Upper lobe of left lung (tissue), 6 donors: ENCODE data around the gene CD7. TPM values are rescaled to one million over a fixed set of nuclear protein-coding genes. Genes with fewer than 3 reads are reported as not detected.

Experiments
- ATAC-seq, 2 donors: fragments of 200-7000 bp; cut with Tn5 transposase; one replicate each; pipeline ENCODE4 v1.9.1; 2022; ENCODE audit warnings: mild to moderate bottlenecking in 2 of 2, moderate library complexity in 2 of 2; ENCODE audit not compliant: low FRiP score in 2 of 2
- DNase-seq, 2 donors: peaks; one replicate each; pipeline ENCODE4 v3.0.0-alpha.2; 2019 to 2020
- H3K27ac ChIP-seq, 4 donors: fragments of 200-600 bp; sonication (generic); one replicate each; pipeline ENCODE4 v1.5.1; 2016 to 2019
- H3K27me3 ChIP-seq, 4 donors: fragments of 200-600 bp; sonication (generic); one replicate each; pipeline ENCODE4 v1.5.1; 2017 to 2019
- H3K36me3 ChIP-seq, 4 donors: fragments of 200-600 bp; sonication (generic); one replicate each; pipeline ENCODE4 v1.5.1; 2016 to 2019
- H3K4me1 ChIP-seq, 4 donors: fragments of 200-600 bp; sonication (generic); one replicate each; pipeline ENCODE4 v1.5.1; 2018 to 2019
- H3K4me3 ChIP-seq, 4 donors: fragments of 200-600 bp; sonication (generic); one replicate each; pipeline ENCODE4 v1.5.1; 2017 to 2019; ENCODE audit warnings: mild to moderate bottlenecking in 2 of 4, moderate library complexity in 1 of 4
- H3K9me3 ChIP-seq, 4 donors: fragments of 200-600 bp; sonication (generic); one replicate each; pipeline ENCODE4 v1.5.1; 2018 to 2019
- EP300 ChIP-seq, 4 donors: sonication (generic); formaldehyde crosslinking; IDR thresholded peaks; one replicate each; pipeline ENCODE4 v1.5.1; 2017; ENCODE audit warnings: antibody characterized with exemption in 4 of 4, control low read depth in 2 of 4
- POLR2A ChIP-seq, 4 donors: fragments of 450-650 bp; IDR thresholded peaks; one replicate each; pipeline ENCODE4 v1.5.1; 2016 to 2017; ENCODE audit warnings: antibody characterized with exemption in 4 of 4, mild to moderate bottlenecking in 2 of 4
- POLR2AphosphoS5 ChIP-seq, 2 donors: sonication (generic); formaldehyde crosslinking; IDR thresholded peaks; one replicate each; pipeline ENCODE4 v1.5.1; 2017; ENCODE audit warnings: antibody characterized with exemption in 2 of 2
- WGBS, 2 donors: methylation state at CpG; one replicate each; pipeline ENCODE4 v1.1.5; 2017 to 2018; 5-methylcytosine and 5-hydroxymethylcytosine counted together
- total RNA-seq, 6 donors: library from RNA; depleted of rRNA in 4 of 6; stranded (reverse); fragments of >200 nt in 4 of 6; gene quantifications; one replicate each; pipeline versions ENCODE4 v1.1.0 to v1.2.1, GENCODE V29; 2016 to 2021
- TF ChIP-seq, protein P1 (sequence below), 6 experiments: fragments of 450-650 bp in 4 of 6; fragments of 200-600 bp in 2 of 6; sonication (generic) in 2 of 6; IDR thresholded peaks; one replicate each; pipeline ENCODE4 v1.5.1; 2016 to 2019; ENCODE audit warnings: antibody characterized with exemption in 6 of 6
- donor health status: DM: no; HTN: no; CAD: no; lungs with moderate emphysema.
- donor health status: DM: no; HTN: yes; CAD: no; lungs with severe emphysema.

The CD7 gene
- total RNA-seq, 6 donors from 2014 or later: 5.2 to 24.7 (median 7.6) TPM

DNA sequence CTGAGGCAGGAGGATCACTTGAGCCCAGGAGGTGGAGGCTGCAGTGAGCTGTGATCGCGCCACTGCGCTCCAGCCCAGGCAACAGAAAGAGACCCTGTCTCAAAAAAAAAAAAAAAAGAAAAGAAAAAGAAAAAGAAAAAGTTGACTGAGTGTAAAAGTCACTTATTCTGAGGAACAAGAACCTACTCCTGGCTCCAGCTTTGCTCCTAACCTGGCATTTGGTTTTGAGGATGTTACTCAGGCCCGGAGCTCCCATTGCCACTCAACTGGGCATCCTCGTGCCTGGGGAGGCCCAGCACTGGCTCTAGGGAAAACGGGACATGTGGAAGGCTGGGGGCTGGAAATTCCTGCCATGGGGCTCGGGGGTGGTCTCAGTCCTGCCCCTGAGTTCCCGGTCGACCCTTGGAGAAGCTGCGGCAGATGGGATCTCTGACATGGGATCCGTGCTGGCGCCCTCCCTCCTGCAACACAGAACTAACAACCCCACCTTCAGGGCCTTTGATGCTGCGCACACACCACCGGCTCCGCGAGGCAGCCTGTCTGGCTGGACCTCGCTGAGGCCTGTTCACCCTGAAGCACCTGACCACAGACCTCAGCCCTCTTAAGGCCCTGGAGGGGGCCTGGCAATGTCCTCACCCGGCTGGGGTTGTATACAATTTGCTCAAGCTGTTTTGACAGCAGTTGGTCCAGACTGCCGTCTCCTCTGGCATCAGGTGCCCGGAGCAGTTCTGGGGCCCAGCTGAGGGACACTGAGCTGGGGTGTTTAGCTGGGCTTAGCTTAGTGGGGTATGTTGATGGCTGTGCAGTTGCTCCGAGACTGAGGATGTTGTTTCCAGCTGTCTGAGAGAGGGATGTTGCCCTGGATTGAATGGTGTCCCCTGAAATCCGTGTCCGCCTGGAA, 12.3 kb downstream of the CD7 start:
- ATAC-seq (no peak), DNase-seq (no peak)
- 81 to 84% methylated on average over 6 to 23 of the region's 23 CpGs for WGBS, 2 donors
- TF ChIP-seq EP300 (IDR thresholded peaks at IDR 0.05) (no peak), POLR2A (IDR thresholded peaks at IDR 0.05) (no peak), POLR2AphosphoS5 (IDR thresholded peaks at IDR 0.05) (no peak)
- TF ChIP-seq, protein P1, sequence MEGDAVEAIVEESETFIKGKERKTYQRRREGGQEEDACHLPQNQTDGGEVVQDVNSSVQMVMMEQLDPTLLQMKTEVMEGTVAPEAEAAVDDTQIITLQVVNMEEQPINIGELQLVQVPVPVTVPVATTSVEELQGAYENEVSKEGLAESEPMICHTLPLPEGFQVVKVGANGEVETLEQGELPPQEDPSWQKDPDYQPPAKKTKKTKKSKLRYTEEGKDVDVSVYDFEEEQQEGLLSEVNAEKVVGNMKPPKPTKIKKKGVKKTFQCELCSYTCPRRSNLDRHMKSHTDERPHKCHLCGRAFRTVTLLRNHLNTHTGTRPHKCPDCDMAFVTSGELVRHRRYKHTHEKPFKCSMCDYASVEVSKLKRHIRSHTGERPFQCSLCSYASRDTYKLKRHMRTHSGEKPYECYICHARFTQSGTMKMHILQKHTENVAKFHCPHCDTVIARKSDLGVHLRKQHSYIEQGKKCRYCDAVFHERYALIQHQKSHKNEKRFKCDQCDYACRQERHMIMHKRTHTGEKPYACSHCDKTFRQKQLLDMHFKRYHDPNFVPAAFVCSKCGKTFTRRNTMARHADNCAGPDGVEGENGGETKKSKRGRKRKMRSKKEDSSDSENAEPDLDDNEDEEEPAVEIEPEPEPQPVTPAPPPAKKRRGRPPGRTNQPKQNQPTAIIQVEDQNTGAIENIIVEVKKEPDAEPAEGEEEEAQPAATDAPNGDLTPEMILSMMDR (IDR thresholded peaks at IDR 0.05): no peak
- no peaks in the 10 kb centered on the region for H3K9me3 ChIP-seq
- H3K4me1 ChIP-seq: peaks cover 6 to 7% (median 7%) of the 10 kb centered on the region in 4 donors
- H3K27ac ChIP-seq: no peak overlapping the region
- H3K4me3 ChIP-seq: no peak overlapping the region
- no peaks in the 10 kb centered on the region for H3K36me3 ChIP-seq
- H3K27me3 ChIP-seq: no peaks in the 10 kb centered on the region

DNA sequence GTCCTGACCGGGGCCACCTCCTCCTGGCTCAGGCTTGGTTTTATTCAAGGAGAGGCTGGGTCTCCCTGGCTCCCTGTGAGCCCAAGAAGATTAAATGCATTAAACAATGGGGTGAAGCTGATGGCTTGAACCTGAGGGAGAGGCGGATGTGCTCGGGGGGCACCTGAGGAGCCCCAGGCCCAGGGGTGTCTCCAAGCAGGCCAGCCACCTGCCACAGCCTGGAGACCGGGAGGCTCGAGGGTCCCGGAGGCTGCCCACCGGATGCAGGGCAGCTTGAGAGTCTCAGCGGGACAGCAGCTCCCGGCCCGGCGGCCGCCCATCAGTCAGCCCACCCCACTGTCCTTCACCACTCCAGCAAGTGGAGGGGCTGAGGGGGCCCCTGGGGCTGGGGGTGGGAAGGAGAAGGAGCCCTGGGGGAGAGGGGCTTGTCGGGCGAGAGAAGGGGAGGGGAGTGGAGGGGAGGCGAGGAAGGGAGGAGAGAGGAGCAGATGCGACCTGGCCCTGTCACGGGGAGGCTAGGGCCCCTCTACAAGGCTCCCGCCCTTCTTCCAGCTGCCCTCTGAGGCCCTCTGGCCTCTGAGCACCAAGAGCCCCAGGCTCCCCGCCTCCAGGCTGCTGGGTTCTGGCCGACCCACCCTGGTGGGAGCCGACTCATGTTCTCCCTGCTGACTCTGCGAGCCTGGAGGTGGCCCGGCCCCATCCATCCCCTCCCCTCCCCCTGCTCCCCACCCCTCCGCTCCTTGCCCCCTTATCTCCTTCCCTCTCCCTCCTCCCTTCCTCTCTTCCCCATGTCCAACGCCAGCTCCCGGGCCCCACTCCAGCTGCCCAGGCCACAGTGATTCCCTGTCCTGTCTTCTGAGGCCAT, 13.2 kb downstream of the CD7 start:
- DNase-seq (peak in 1 of 2 donors; percentile 79), ATAC-seq (no peak)
- H3K36me3 ChIP-seq: no peaks in the 10 kb centered on the region
- WGBS, 2 donors: 65 to 77% methylated on average over 19 to 23 of the region's 26 CpGs
- H3K27ac ChIP-seq: no peak overlapping the region
- H3K4me1 ChIP-seq: peaks cover 7 to 10% (median 8%) of the 10 kb centered on the region in 4 donors
- no peak overlapping the region for H3K4me3 ChIP-seq
- no peak for TF ChIP-seq EP300 (IDR thresholded peaks at IDR 0.05)
- TF ChIP-seq POLR2A (IDR thresholded peaks at IDR 0.05): no peak
- TF ChIP-seq, protein P1 (IDR thresholded peaks at IDR 0.05): no peak
- TF ChIP-seq POLR2AphosphoS5 (IDR thresholded peaks at IDR 0.05): no peak
- no peaks in the 10 kb centered on the region for H3K27me3 ChIP-seq
- no peaks in the 10 kb centered on the region for H3K9me3 ChIP-seq

DNA sequence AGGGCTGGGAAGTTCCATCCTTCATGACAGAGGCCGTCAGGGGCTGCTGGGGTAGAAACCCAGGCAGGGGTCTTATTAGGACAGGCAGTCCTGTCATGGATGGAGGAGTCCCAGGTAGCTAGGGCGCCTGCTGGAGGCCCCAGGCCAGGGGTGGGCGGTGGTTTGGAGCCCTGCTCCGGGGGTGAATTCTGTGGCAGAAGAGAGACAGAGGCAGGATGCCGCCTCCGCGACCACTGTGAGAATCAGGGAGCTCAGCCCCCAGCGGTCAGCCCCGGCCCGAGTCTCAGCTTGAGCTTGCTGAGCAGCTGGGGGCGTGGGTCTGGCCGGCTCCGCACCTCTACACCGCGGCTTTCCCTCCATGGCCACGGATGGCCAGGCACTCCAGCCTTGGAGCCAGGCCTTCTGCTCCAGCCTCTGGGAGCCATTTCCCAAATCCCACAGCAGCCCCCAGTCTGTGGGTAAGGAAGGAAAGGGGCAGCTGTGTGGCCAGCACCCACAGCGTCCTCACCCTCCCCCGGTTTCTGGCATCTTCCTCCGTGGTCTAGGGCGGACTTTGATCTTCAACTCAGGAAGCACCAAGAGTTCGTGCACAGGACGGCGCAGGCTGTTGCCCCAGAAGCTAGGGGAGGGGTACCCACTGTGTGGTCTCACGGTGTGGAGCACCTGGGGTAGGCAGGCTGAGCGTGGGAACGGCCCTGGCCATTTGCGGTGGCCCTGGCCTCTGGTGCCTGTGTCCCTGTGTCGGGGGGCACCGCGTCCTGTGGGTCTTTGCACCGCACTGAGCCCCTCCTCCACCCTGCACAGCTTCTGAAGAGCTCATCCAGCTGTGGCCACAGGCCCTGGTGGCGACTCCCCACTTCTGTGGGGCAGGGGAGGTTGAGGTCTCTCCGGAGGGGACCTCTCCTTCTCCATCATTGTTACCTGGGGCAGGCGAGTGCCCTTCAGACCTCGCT, 14.1 kb downstream of the CD7 start:
- WGBS, 2 donors: 62 to 63% methylated on average over 16 to 35 of the region's 35 CpGs
- ATAC-seq: no peak
- peak in 1 of 2 donors; percentile 77 for DNase-seq
- TF ChIP-seq POLR2AphosphoS5 (IDR thresholded peaks at IDR 0.05): no peak
- TF ChIP-seq, protein P1 (IDR thresholded peaks at IDR 0.05): no peak
- no peak for TF ChIP-seq EP300 (IDR thresholded peaks at IDR 0.05)
- no peak for TF ChIP-seq POLR2A (IDR thresholded peaks at IDR 0.05)
- H3K27ac ChIP-seq: peak overlapping the region in 1 of 4 donors; percentile 46
- H3K4me3 ChIP-seq: no peak overlapping the region
- no peaks in the 10 kb centered on the region for H3K27me3 ChIP-seq
- peaks cover 16 to 19% (median 17%) of the 10 kb centered on the region in 4 donors for H3K4me1 ChIP-seq
- no peaks in the 10 kb centered on the region for H3K9me3 ChIP-seq
- H3K36me3 ChIP-seq: no peaks in the 10 kb centered on the region

DNA sequence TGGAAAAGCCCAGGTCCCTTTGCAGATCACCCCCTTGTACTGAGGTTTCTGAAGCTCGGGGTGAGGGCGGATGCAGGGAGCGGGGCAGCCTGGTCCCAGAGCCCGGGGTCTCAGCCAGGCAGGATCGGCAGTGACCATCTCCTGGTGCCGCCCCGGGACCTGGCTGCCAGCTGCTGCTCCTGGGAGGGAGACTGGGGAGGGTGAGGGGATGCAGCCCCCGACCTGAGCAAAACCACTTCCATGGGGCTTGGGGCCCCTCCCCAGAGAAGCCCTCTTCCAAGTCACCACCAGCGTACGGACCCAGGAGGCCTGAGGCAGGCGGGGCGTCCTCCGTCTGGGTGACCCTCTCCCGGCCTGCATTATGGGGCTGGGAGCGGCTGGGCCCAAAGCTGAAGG, 14.8 kb downstream of the CD7 start:
- no peaks in the 10 kb centered on the region for H3K27me3 ChIP-seq
- 80 to 88% methylated on average over 7 to 10 of the region's 15 CpGs for WGBS, 2 donors
- peak in 1 of 2 donors; percentile 75 for DNase-seq
- ATAC-seq: no peak
- no peaks in the 10 kb centered on the region for H3K9me3 ChIP-seq
- TF ChIP-seq POLR2A (IDR thresholded peaks at IDR 0.05) (no peak), EP300 (IDR thresholded peaks at IDR 0.05) (no peak), POLR2AphosphoS5 (IDR thresholded peaks at IDR 0.05) (no peak)
- TF ChIP-seq, protein P1 (IDR thresholded peaks at IDR 0.05): no peak
- H3K36me3 ChIP-seq: no peaks in the 10 kb centered on the region
- H3K27ac ChIP-seq: peak overlapping the region in 1 of 4 donors; percentile 46
- peaks cover 18 to 22% (median 20%) of the 10 kb centered on the region in 4 donors for H3K4me1 ChIP-seq
- no peak overlapping the region for H3K4me3 ChIP-seq
